H9 (cell line): Measurements from ENCODE around the gene SLMAP. TPM values are rescaled to one million over a fixed set of nuclear protein-coding genes. Genes with fewer than 3 reads are reported as not detected.

Experiments used
- DNase-seq: peaks from one replicate; pipeline ENCODE4 v3.0.0-alpha.2; 2017
- H2AFZ ChIP-seq: one replicate; pipeline ENCODE4 v1.6.1; 2013; ENCODE audit warnings: mild to moderate bottlenecking, low read length, control low read depth, moderate library complexity
- H2AK5ac ChIP-seq: 2 replicates; pipeline ENCODE4 v1.6.1; 2013; ENCODE audit warnings: low read length, control low read depth, mixed read lengths; ENCODE audit not compliant: insufficient read length
- H2BK120ac ChIP-seq: one replicate; pipeline ENCODE4 v1.6.1; 2013; ENCODE audit warnings: low read depth, mild to moderate bottlenecking, low read length, control low read depth, inconsistent platforms; ENCODE audit not compliant: poor library complexity, severe bottlenecking
- H2BK12ac ChIP-seq: 2 replicates; pipeline ENCODE4 v1.6.1; 2013; ENCODE audit warnings: low read length, control low read depth, mixed read lengths, low read depth; ENCODE audit not compliant: insufficient read length
- H2BK15ac ChIP-seq: 2 replicates; pipeline ENCODE4 v1.6.1; 2013; ENCODE audit warnings: low read depth, low read length, control low read depth
- H2BK20ac ChIP-seq: one replicate; pipeline ENCODE4 v1.6.1; 2013; ENCODE audit warnings: low read depth, mild to moderate bottlenecking, low read length, control low read depth, inconsistent platforms; ENCODE audit not compliant: poor library complexity, severe bottlenecking
- H2BK5ac ChIP-seq: 2 replicates; pipeline ENCODE4 v1.6.1; 2013; ENCODE audit warnings: low read length, control low read depth, mixed read lengths; ENCODE audit not compliant: insufficient read length
- H3K14ac ChIP-seq: 2 replicates; pipeline ENCODE4 v1.6.1; 2013; ENCODE audit warnings: low read length, control low read depth; ENCODE audit not compliant: insufficient read depth
- H3K18ac ChIP-seq: 2 replicates; pipeline ENCODE4 v1.6.1; 2013; ENCODE audit warnings: low read depth, mild to moderate bottlenecking, mixed read lengths, low read length, control low read depth; ENCODE audit not compliant: insufficient read length
- H3K23ac ChIP-seq: 2 replicates; pipeline ENCODE4 v1.6.1; 2013; ENCODE audit warnings: low read length, control low read depth, mixed read lengths, low read depth; ENCODE audit not compliant: insufficient read length
- H3K23me2 ChIP-seq: 2 replicates; pipeline ENCODE4 v1.6.1; 2013; ENCODE audit warnings: low read depth, mild to moderate bottlenecking, mixed read lengths, low read length, control low read depth; ENCODE audit not compliant: insufficient read length, poor library complexity, severe bottlenecking
- H3K27ac ChIP-seq: 2 replicates; pipeline ENCODE4 v1.5.1; 2013; ENCODE audit warnings: low read length, control low read depth, mixed read lengths, low read depth; ENCODE audit not compliant: insufficient read length
- H3K27me3 ChIP-seq: 2 replicates; pipeline ENCODE4 v1.6.1; 2013; ENCODE audit warnings: low read length, control low read depth, inconsistent platforms; ENCODE audit not compliant: insufficient read depth
- H3K4ac ChIP-seq: 2 replicates; pipeline ENCODE4 v1.6.1; 2013; ENCODE audit warnings: low read depth, mild to moderate bottlenecking, control low read depth, inconsistent platforms, low read length, moderate library complexity
- H3K4me1 ChIP-seq: 2 replicates; pipeline ENCODE4 v1.6.1; 2013; ENCODE audit warnings: low read length, control low read depth, inconsistent platforms; ENCODE audit not compliant: insufficient read depth
- H3K4me2 ChIP-seq: 2 replicates; pipeline ENCODE4 v1.6.1; 2013; ENCODE audit warnings: low read length, control low read depth, mixed read lengths; ENCODE audit not compliant: insufficient read length, insufficient read depth
- H3K56ac ChIP-seq: 2 replicates; pipeline ENCODE4 v1.6.1; 2013; ENCODE audit warnings: low read depth, mild to moderate bottlenecking, mixed read lengths, low read length, control low read depth; ENCODE audit not compliant: insufficient read length
- H3K79me1 ChIP-seq: 2 replicates; pipeline ENCODE4 v1.6.1; 2013; ENCODE audit warnings: low read depth, mild to moderate bottlenecking, moderate library complexity, low read length, control low read depth, inconsistent platforms; ENCODE audit not compliant: insufficient read depth, poor library complexity, severe bottlenecking
- H3K79me2 ChIP-seq: 2 replicates; pipeline ENCODE4 v1.6.1; 2013; ENCODE audit warnings: low read length, control low read depth, inconsistent platforms; ENCODE audit not compliant: insufficient read depth
- H3K9ac ChIP-seq: 2 replicates; pipeline ENCODE4 v1.6.1; 2013; ENCODE audit warnings: low read length, control low read depth, mixed read lengths; ENCODE audit not compliant: insufficient read length; ENCODE audit errors: extremely low read depth
- H3K9me3 ChIP-seq: one replicate; pipeline ENCODE4 v1.6.1; 2013; ENCODE audit warnings: low read depth, low read length, inconsistent platforms; ENCODE audit not compliant: control insufficient read depth
- H3T11ph ChIP-seq: one replicate; pipeline ENCODE4 v1.6.1; 2013; ENCODE audit warnings: mild to moderate bottlenecking, low read length, control low read depth, inconsistent platforms
- H4K20me1 ChIP-seq: one replicate; pipeline ENCODE4 v1.6.1; 2013; ENCODE audit not compliant: control insufficient read depth, insufficient read length, insufficient read depth
- H4K5ac ChIP-seq: 2 replicates; pipeline ENCODE4 v1.6.1; 2013; ENCODE audit warnings: low read depth, mild to moderate bottlenecking, mixed read lengths, low read length, control low read depth; ENCODE audit not compliant: insufficient read length
- H4K8ac ChIP-seq: replicated peaks from 2 replicates; pipeline ENCODE4 v1.6.1; 2013; ENCODE audit warnings: low read length, control low read depth, mixed read lengths, low read depth; ENCODE audit not compliant: insufficient read length
- H4K91ac ChIP-seq: 2 replicates; pipeline ENCODE4 v1.6.1; 2013; ENCODE audit warnings: low read depth, mild to moderate bottlenecking, moderate library complexity, mixed read lengths, low read length, control low read depth; ENCODE audit not compliant: insufficient read length
- H3K27ac Mint-ChIP-seq, 3 experiments: 2 replicates in 2 of 3; 3 replicates in 1 of 3; pipeline ENCODE4 v1.8.0; 2020 to 2021; ENCODE audit warnings: mixed read lengths in 3 of 3, mild to moderate bottlenecking in 1 of 3, moderate library complexity in 1 of 3
- H3K27me3 Mint-ChIP-seq: 2 replicates; pipeline ENCODE4 v1.8.0; 2021; ENCODE audit warnings: low read depth, mild to moderate bottlenecking, moderate library complexity, mixed read lengths
- H3K36me3 Mint-ChIP-seq, 3 experiments: 2 replicates in 2 of 3; 3 replicates in 1 of 3; pipeline ENCODE4 v1.8.0; 2020 to 2021; ENCODE audit warnings: low read depth in 3 of 3, mixed read lengths in 3 of 3; ENCODE audit not compliant: insufficient read depth in 1 of 3
- H3K4me1 Mint-ChIP-seq, 2 experiments: 2 replicates each; pipeline ENCODE4 v1.8.0; 2020; ENCODE audit warnings: mixed read lengths in 2 of 2
- H3K4me3 Mint-ChIP-seq, 2 experiments: 2 replicates in 1 of 2; 3 replicates in 1 of 2; pipeline ENCODE4 v1.8.0; 2020 to 2021; ENCODE audit warnings: mild to moderate bottlenecking in 2 of 2, mixed read lengths in 2 of 2, moderate library complexity in 1 of 2
- H3K9me3 Mint-ChIP-seq, 2 experiments: 2 replicates in 1 of 2; 3 replicates in 1 of 2; pipeline ENCODE4 v1.8.0; 2020; ENCODE audit warnings: mild to moderate bottlenecking in 2 of 2, mixed read lengths in 2 of 2, moderate library complexity in 1 of 2
- WGBS: extraction: QIAGEN DNeasy Blood & Tissue Kit; methylation state at CpG from one replicate; pipeline ENCODE4 v1.1.7; 2013; ENCODE audit warnings: missing lambda C conversion rate, low lambda C conversion rate, mixed read lengths; ENCODE audit not compliant: insufficient read length; ENCODE audit errors: extremely low coverage; 5-methylcytosine and 5-hydroxymethylcytosine counted together
- total RNA-seq: library from RNA; stranded (reverse); gene quantifications from 2 replicates; pipeline ENCODE4 v1.2.1, GENCODE V29; 2021
- TF ChIP-seq, protein P1 (sequence below): fragments of 200-600 bp; sonication (generic); conservative IDR thresholded peaks from 3 replicates; pipeline ENCODE4 v1.8.0; 2021; ENCODE audit warnings: antibody characterized with exemption, mild to moderate bottlenecking

The SLMAP gene
- total RNA-seq, 1 experiment from 2014 or later = 65.1 TPM

DNA sequence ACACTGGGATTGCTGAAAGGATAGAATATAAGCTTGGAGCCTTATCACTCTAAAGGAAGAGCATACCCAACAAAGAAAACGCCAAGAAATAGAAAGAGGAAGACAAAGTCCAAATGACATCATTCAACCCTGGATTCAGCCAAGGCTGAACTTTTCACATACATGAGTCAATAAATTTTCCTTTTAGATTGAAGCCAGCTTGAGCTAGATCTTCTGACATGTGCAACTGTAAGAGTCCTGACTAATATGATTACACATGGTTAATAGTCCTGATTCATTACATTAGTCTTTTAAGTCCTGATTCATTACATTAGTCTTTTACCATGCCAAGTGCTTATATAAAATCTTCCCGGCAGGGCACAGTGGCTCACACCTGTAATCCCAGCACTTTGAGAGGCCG lies 49.6 kb upstream of the SLMAP start:
- no peak for DNase-seq
- no peaks in the 10 kb centered on the region for H3K79me2 ChIP-seq
- no peak overlapping the region for H2BK12ac ChIP-seq
- no peak overlapping the region for H2BK5ac ChIP-seq
- no peak overlapping the region for H3K27ac ChIP-seq
- H2AK5ac ChIP-seq = no peak overlapping the region
- H3K14ac ChIP-seq = no peak overlapping the region
- no peaks in the 10 kb centered on the region for H3K27me3 ChIP-seq
- H3K79me1 ChIP-seq = no peaks in the 10 kb centered on the region
- no peak overlapping the region for H3K9ac ChIP-seq
- H3K4me1 ChIP-seq = no peaks in the 10 kb centered on the region
- TF ChIP-seq, protein P1, sequence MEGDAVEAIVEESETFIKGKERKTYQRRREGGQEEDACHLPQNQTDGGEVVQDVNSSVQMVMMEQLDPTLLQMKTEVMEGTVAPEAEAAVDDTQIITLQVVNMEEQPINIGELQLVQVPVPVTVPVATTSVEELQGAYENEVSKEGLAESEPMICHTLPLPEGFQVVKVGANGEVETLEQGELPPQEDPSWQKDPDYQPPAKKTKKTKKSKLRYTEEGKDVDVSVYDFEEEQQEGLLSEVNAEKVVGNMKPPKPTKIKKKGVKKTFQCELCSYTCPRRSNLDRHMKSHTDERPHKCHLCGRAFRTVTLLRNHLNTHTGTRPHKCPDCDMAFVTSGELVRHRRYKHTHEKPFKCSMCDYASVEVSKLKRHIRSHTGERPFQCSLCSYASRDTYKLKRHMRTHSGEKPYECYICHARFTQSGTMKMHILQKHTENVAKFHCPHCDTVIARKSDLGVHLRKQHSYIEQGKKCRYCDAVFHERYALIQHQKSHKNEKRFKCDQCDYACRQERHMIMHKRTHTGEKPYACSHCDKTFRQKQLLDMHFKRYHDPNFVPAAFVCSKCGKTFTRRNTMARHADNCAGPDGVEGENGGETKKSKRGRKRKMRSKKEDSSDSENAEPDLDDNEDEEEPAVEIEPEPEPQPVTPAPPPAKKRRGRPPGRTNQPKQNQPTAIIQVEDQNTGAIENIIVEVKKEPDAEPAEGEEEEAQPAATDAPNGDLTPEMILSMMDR = no peak
- no peak overlapping the region for H2BK120ac ChIP-seq
- Mint-ChIP-seq H3K9me3 (peaks cover 6 to 11% of the 10 kb centered on the region in 2 experiments; a peak in 4 of 5 replicates), H3K4me3 (no peak overlapping the region), H3K27ac (no peak overlapping the region), H3K36me3 (peaks cover 0 to 11% (median 0%) of the 10 kb centered on the region in 3 experiments; a peak in 3 of 7 replicates), H3K27me3 (no peaks in the 10 kb centered on the region), H3K4me1 (peaks cover 0 to 8% of the 10 kb centered on the region in 2 experiments; a peak in 2 of 4 replicates)
- no peak overlapping the region for H4K5ac ChIP-seq
- no peaks in the 10 kb centered on the region for H4K20me1 ChIP-seq
- no peak overlapping the region for H2AFZ ChIP-seq
- H3K56ac ChIP-seq = no peak overlapping the region
- no peak overlapping the region for H4K8ac ChIP-seq
- no peak overlapping the region for H4K91ac ChIP-seq
- H3T11ph ChIP-seq = no peak overlapping the region
- H3K4ac ChIP-seq = no peak overlapping the region
- no peak overlapping the region for H3K23ac ChIP-seq
- no CpG with 5 or more reads among the region's 3 CpGs for WGBS
- no peak overlapping the region for H2BK15ac ChIP-seq
- H3K4me2 ChIP-seq = no peak overlapping the region
- H2BK20ac ChIP-seq = no peak overlapping the region
- H3K23me2 ChIP-seq = no peaks in the 10 kb centered on the region
- no peak overlapping the region for H3K18ac ChIP-seq
- H3K9me3 ChIP-seq = no peaks in the 10 kb centered on the region
